ENCODE data around the gene HHAT.

The HHAT gene

DNA sequence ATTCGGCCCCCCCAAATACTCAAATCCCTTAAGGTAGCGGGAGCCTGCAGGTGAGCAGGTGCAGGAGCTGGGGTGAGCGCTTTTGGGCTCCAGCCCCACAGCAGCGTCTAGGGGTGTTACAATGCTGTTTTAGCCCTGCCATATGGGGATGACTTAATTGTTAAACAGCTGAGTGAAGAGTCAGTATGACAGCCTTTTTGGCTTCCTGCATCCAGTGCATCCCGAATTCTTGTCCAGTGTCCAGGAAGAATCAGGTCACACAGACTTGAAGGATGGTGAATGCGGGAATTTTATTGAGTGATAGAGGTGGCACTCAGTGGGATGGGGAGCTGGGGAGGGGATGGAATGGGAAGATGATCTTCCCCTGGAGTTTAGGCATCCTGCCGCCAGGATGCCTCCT, 30.4 kb upstream of the HHAT start:
- no peak for DNase-seq (ENCODE audit: low read depth)
- TF ChIP-seq, protein P1, sequence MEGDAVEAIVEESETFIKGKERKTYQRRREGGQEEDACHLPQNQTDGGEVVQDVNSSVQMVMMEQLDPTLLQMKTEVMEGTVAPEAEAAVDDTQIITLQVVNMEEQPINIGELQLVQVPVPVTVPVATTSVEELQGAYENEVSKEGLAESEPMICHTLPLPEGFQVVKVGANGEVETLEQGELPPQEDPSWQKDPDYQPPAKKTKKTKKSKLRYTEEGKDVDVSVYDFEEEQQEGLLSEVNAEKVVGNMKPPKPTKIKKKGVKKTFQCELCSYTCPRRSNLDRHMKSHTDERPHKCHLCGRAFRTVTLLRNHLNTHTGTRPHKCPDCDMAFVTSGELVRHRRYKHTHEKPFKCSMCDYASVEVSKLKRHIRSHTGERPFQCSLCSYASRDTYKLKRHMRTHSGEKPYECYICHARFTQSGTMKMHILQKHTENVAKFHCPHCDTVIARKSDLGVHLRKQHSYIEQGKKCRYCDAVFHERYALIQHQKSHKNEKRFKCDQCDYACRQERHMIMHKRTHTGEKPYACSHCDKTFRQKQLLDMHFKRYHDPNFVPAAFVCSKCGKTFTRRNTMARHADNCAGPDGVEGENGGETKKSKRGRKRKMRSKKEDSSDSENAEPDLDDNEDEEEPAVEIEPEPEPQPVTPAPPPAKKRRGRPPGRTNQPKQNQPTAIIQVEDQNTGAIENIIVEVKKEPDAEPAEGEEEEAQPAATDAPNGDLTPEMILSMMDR (IDR thresholded peaks at IDR 0.05; ENCODE audit: low read depth, low read length), result no peak
- TF ChIP-seq POLR2A (IDR thresholded peaks at IDR 0.05; ENCODE audit: extremely low read depth, insufficient read length) (no peak), MYC (IDR thresholded peaks at IDR 0.05; ENCODE audit: low read depth, low read length) (no peak)
- TF ChIP-seq, protein P2, sequence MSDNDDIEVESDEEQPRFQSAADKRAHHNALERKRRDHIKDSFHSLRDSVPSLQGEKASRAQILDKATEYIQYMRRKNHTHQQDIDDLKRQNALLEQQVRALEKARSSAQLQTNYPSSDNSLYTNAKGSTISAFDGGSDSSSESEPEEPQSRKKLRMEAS (IDR thresholded peaks at IDR 0.05; ENCODE audit: low read depth, low read length), result no peak
- no peak overlapping the region for H3K4me3 ChIP-seq (ENCODE audit: low read depth, low read length)

DNA sequence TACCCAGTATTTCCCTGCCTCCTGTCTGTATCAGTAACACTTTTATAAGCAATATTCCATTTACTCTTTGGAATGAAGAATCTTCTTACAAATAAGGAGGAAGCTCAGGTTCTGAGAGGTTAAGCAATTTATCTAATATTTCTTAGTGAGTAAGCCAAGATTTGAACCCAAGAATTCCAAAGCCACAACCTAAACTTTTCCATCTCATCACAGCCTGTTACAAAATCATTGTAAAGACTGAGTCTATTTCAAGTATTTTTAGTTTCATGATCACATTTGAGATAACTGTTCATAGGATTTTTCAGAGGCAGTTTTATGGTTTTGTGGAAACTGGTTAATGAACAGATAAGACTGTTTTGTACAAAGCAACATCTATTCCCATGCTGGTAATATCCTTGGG, 29.8 kb upstream of the HHAT start:
- TF ChIP-seq MYC (IDR thresholded peaks at IDR 0.05; ENCODE audit: low read depth, low read length) (no peak), POLR2A (IDR thresholded peaks at IDR 0.05; ENCODE audit: extremely low read depth, insufficient read length) (no peak)
- TF ChIP-seq, protein P1 (IDR thresholded peaks at IDR 0.05; ENCODE audit: low read depth, low read length), result no peak
- TF ChIP-seq, protein P2 (IDR thresholded peaks at IDR 0.05; ENCODE audit: low read depth, low read length), result no peak
- no peak overlapping the region for H3K4me3 ChIP-seq (ENCODE audit: low read depth, low read length)
- no peak for DNase-seq (ENCODE audit: low read depth)

DNA sequence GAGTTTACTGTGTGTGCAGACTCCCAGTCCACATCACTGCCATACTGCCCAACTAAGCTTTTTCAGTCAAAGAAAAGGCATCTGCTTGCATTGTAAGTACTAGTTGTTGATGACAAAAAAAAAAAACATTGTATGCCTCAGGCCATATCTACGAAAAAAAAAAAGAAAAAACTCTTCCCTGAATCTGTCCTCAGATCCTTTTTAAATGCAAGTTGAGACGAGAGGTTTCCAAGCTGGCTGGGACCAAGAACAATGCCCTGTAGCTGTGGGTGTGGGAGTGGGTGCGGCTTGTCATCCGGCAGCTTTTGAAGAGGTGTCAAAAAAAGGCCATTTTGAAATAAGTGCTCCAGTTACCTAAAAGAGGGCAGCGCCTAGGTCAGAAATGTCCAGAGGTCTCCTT, 29.2 kb upstream of the HHAT start:
- TF ChIP-seq, protein P2 (IDR thresholded peaks at IDR 0.05; ENCODE audit: low read depth, low read length), result no peak
- TF ChIP-seq, protein P1 (IDR thresholded peaks at IDR 0.05; ENCODE audit: low read depth, low read length), result no peak
- TF ChIP-seq MYC (IDR thresholded peaks at IDR 0.05; ENCODE audit: low read depth, low read length) (no peak), POLR2A (IDR thresholded peaks at IDR 0.05; ENCODE audit: extremely low read depth, insufficient read length) (no peak)
- H3K4me3 ChIP-seq (ENCODE audit: low read depth, low read length), result no peak overlapping the region
- no peak for DNase-seq (ENCODE audit: low read depth)

DNA sequence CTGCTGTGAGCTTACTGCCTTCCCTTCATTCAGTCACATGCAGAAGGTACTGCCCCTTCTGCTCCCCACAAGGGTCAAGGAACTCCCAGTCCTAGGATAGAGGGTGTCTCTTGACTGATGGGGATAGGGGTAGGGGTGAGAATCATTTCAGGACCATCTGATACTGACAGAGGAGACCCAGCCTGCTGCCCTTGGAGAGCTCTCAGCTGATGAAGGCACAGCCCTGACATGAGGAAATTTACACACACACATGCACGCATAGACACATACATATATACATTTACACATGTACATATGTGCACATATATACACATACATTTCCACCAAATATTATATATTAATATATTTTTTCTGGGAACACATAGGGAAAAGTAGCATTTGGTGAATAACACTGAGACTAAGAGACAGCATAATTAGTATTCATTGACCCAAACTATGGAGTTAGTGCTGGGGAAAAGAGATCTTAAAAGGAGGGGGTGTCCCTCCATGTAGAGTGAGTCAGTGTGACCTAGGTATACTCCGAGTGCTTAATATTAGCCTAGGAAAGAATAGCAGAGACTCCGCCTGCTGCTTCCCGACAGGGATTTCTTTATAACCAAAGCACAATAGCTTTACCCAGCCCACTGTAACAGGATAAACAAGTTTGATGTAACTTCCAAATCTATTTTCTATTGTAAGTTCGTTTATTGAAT, 27.6 kb upstream of the HHAT start:
- H3K4me3 ChIP-seq (ENCODE audit: low read depth, low read length), result no peak overlapping the region
- no peak for DNase-seq (ENCODE audit: low read depth)
- TF ChIP-seq, protein P1 (IDR thresholded peaks at IDR 0.05; ENCODE audit: low read depth, low read length), result no peak
- TF ChIP-seq MYC (IDR thresholded peaks at IDR 0.05; ENCODE audit: low read depth, low read length) (no peak), POLR2A (IDR thresholded peaks at IDR 0.05; ENCODE audit: extremely low read depth, insufficient read length) (no peak)
- TF ChIP-seq, protein P2 (IDR thresholded peaks at IDR 0.05; ENCODE audit: low read depth, low read length), result no peak

DNA sequence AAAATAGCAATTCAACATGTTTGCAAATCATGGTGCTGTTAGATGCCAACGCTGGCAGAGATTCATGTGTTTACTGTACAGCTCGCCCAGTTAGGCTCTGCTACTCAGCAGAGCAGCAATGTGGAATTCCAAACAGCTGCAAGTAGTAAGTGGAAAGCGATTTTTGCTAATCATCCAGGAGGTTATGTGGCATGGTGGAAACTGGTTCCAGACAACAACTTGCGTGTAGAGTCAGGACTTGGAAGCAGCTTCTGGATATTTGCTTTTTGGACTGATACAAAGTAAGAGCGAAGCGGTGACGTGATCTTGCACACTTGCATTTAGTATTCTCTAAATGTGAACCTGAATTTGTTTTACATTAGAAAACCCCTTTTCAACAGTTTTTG, 27.1 kb upstream of the HHAT start:
- H3K4me3 ChIP-seq (ENCODE audit: low read depth, low read length), result no peak overlapping the region
- TF ChIP-seq POLR2A (IDR thresholded peaks at IDR 0.05; ENCODE audit: extremely low read depth, insufficient read length) (no peak), MYC (IDR thresholded peaks at IDR 0.05; ENCODE audit: low read depth, low read length) (no peak)
- TF ChIP-seq, protein P1 (IDR thresholded peaks at IDR 0.05; ENCODE audit: low read depth, low read length), result no peak
- TF ChIP-seq, protein P2 (IDR thresholded peaks at IDR 0.05; ENCODE audit: low read depth, low read length), result no peak
- DNase-seq (ENCODE audit: low read depth), result no peak
